ENCODE results near the gene SF3B5. TPM values are rescaled to one million over a fixed set of nuclear protein-coding genes. Genes with fewer than 3 reads are reported as not detected.

The SF3B5 gene
- total RNA-seq, 6 experiments from 2014 or later: 172 to 189 (median 177) TPM

DNA sequence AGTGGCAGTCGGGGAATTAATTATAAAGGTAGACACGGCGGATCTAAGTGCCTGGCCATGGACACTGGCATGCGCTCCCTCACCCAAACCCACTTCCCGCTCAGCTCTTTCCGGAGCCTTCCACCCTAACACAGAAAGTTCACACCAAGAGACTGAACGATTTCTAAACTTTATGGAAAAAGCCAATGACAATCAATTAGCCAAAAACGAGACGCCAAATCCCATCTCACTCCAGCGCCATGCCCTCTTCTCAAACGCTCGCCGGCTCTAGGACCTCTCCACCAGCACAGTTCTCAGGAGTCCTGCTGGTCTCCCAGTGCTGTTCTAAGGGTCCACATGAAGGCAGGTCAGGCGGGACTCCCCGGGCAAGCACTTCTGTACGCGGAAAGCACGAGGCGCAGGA is 641 bp downstream of the SF3B5 start:
- Mint-ChIP-seq H3K27ac (peak overlapping the region; percentile 97), H3K27me3 (ENCODE audit: insufficient read depth) (peaks cover 3% of the 10 kb centered on the region; the same call in 1 of the 2 replicates), H3K4me3 (peak overlapping the region; percentile 99), H3K4me1 (ENCODE audit: low read depth) (peaks cover 36% of the 10 kb centered on the region), H3K36me3 (ENCODE audit: low read depth) (peaks cover 11% of the 10 kb centered on the region), H3K9me3 (no peaks in the 10 kb centered on the region)
- TF ChIP-seq, protein P1, sequence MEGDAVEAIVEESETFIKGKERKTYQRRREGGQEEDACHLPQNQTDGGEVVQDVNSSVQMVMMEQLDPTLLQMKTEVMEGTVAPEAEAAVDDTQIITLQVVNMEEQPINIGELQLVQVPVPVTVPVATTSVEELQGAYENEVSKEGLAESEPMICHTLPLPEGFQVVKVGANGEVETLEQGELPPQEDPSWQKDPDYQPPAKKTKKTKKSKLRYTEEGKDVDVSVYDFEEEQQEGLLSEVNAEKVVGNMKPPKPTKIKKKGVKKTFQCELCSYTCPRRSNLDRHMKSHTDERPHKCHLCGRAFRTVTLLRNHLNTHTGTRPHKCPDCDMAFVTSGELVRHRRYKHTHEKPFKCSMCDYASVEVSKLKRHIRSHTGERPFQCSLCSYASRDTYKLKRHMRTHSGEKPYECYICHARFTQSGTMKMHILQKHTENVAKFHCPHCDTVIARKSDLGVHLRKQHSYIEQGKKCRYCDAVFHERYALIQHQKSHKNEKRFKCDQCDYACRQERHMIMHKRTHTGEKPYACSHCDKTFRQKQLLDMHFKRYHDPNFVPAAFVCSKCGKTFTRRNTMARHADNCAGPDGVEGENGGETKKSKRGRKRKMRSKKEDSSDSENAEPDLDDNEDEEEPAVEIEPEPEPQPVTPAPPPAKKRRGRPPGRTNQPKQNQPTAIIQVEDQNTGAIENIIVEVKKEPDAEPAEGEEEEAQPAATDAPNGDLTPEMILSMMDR (IDR thresholded peaks at IDR 0.05): no peak
- DNase-seq: no peak

DNA sequence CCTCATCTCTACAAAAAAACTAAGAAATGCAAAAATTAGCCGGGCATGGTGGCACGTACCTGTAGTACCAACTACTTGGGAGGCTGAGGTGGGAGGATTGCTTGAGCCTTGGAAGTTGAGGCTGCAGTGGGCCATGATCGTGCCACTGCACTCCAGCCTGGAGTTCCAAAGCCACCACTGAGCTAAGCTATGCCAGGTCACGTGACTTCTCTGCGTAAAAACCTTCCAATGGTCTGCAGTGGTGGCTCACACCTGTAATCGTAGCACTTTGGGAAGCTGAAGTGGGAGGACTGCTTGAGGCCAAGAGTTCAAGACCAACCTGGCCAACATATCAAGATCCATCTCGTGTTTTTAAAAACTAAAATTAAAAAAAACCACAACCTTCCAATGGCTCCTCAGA is 1.7 kb downstream of the SF3B5 start:
- Mint-ChIP-seq H3K27ac (no peak overlapping the region; the same call in 1 of the 2 replicates), H3K36me3 (ENCODE audit: low read depth) (peaks cover 11% of the 10 kb centered on the region), H3K27me3 (ENCODE audit: insufficient read depth) (peaks cover 3% of the 10 kb centered on the region; the same call in 1 of the 2 replicates), H3K9me3 (no peaks in the 10 kb centered on the region), H3K4me1 (ENCODE audit: low read depth) (peaks cover 28% of the 10 kb centered on the region), H3K4me3 (peak overlapping the region; percentile 99)
- TF ChIP-seq, protein P1 (IDR thresholded peaks at IDR 0.05): no peak
- DNase-seq: no peak

DNA sequence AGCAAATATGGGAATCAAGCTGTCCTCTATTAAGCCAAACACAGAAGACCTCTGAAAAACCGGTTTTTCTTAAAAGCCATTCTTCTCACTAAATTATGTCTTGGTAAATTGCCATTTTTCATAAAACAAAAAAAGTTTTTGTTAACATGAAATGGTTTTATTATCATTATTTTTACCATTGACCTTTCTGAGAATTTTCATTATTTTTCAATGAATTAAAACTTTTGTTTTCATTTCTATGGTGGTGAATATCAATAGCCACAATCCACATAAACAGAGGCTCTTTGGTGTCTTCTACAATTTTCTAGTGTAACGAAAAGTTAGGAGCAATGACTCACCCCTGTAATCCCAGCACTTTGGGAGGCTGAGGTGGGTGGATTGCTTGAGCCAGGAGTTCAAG is 2.1 kb downstream of the SF3B5 start:
- Mint-ChIP-seq H3K27ac (no peak overlapping the region; the same call in 1 of the 2 replicates), H3K4me1 (ENCODE audit: low read depth) (peaks cover 30% of the 10 kb centered on the region), H3K27me3 (ENCODE audit: insufficient read depth) (peaks cover 3% of the 10 kb centered on the region; the same call in 1 of the 2 replicates), H3K9me3 (no peaks in the 10 kb centered on the region), H3K4me3 (peak overlapping the region; percentile 99), H3K36me3 (ENCODE audit: low read depth) (peaks cover 11% of the 10 kb centered on the region)
- TF ChIP-seq, protein P1 (IDR thresholded peaks at IDR 0.05): no peak
- no peak for DNase-seq

DNA sequence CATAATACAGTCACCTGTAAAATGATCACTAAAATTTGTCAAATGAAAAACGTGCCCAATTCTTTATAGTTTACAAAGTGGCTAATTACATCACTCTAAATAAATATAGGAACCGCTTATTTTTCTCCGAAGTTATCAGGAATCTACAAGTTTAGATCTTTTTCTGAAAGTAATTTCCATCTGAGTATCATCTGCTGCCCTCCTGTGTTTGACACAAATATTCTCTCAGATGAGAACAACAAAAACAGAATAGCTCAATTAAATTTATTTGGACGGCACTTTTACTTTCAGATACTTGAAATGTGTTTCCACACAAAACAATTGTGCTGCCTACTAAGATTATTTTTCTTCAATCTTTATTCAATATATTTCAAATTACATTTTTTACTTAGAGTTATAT is 5.0 kb downstream of the SF3B5 start:
- Mint-ChIP-seq H3K4me3 (no peak overlapping the region), H3K36me3 (ENCODE audit: low read depth) (peaks cover 11% of the 10 kb centered on the region), H3K27me3 (ENCODE audit: insufficient read depth) (peaks cover 3% of the 10 kb centered on the region; the same call in 1 of the 2 replicates), H3K9me3 (no peaks in the 10 kb centered on the region), H3K27ac (no peak overlapping the region), H3K4me1 (ENCODE audit: low read depth) (peaks cover 30% of the 10 kb centered on the region)
- DNase-seq: no peak
- TF ChIP-seq, protein P1 (IDR thresholded peaks at IDR 0.05): peak; percentile 27; the same call in 1 of the 2 replicates

DNA sequence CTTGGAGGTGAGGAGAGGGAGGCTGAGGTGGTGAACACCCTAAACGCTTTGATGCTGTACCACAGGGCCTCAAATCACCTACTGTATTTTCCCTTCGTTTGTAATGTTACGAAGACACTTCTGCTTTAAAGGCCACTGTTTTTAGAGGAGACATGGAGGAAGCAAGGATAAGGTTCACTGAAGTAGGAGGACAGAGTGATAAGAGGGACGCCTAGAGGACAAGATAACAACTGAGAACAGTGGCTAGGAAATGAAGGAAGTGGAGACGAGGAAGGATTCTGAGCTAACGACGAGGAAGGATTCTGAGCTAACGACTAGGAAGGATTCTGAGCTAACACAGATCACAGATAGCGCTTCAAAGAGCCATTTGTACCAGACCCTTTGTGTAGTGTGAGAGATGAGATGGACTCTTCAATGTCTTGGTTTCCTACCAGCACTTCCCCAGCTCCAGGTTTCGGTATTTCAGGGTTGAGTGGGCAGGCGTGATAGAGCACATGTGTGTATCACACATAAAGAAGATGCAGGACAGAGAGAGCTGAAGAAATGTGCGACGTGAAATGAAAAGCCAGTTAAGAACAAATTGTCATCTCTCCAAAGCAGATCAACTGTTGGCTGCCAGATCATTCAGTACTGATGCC is 7.5 kb downstream of the SF3B5 start:
- H3K36me3 Mint-ChIP-seq (ENCODE audit: low read depth): no peaks in the 10 kb centered on the region
- H3K4me1 Mint-ChIP-seq (ENCODE audit: low read depth): peaks cover 12% of the 10 kb centered on the region
- H3K9me3 Mint-ChIP-seq: no peaks in the 10 kb centered on the region
- H3K27me3 Mint-ChIP-seq (ENCODE audit: insufficient read depth): no peaks in the 10 kb centered on the region
- DNase-seq: peak; percentile 31
- H3K4me3 Mint-ChIP-seq: peak overlapping the region; percentile 82
- TF ChIP-seq, protein P1 (IDR thresholded peaks at IDR 0.05): peak; percentile 68
- peak overlapping the region; percentile 59 for H3K27ac Mint-ChIP-seq
